Panc1 (cell line): ENCODE measurements around the gene TCEA3. TPM values are rescaled to one million over a fixed set of nuclear protein-coding genes. Genes with fewer than 3 reads are reported as not detected.

Experiments used
- ATAC-seq: fragments of 200-7000 bp; cut with Tn5 transposase; 2 replicates; pipeline ENCODE4 v1.9.1; 2020; ENCODE audit warnings: mild to moderate bottlenecking, moderate library complexity
- BruUV-seq: library from RNA; stranded (reverse); fragments of 400-500 nt; replicated peaks from 2 replicates; lab custom pipeline; 2021; lab: Mats Ljungman, UMichigan
- CTCF ChIA-PET: fragments of 300-600 bp; sonication (Branson Sonifier 250); formaldehyde crosslinking; loops from one replicate; lab custom pipeline; 2022; ENCODE audit warnings: antibody characterized with exemption; lab: Charles Lee
- POLR2A ChIA-PET: fragments of 300-600 bp; sonication (Branson Sonifier 250); formaldehyde crosslinking; loops from one replicate; lab custom pipeline; 2022; ENCODE audit warnings: antibody characterized with exemption; lab: Charles Lee
- DNase-seq: peaks from one replicate; pipeline ENCODE4 v3.0.0-alpha.2; 2010; ENCODE audit warnings: low read depth, low spot score
- H3K27ac ChIP-seq: 2 replicates; pipeline ENCODE4 v1.5.1; 2011; ENCODE audit warnings: mild to moderate bottlenecking, low read length, inconsistent platforms
- H3K27me3 ChIP-seq: fragments of 200-500 bp; sonication (Bioruptor generic); 2 replicates; pipeline ENCODE4 v1.6.0; 2014; ENCODE audit warnings: low read length, inconsistent platforms; ENCODE audit not compliant: control insufficient read depth, insufficient read depth
- H3K36me3 ChIP-seq: fragments of 200-500 bp; sonication (Bioruptor generic); 2 replicates; pipeline ENCODE4 v1.5.1; 2014; ENCODE audit warnings: inconsistent platforms, mild to moderate bottlenecking, low read length, moderate library complexity; ENCODE audit not compliant: control insufficient read depth, insufficient read depth
- H3K4me1 ChIP-seq: 2 replicates; pipeline ENCODE4 v1.5.1; 2011; ENCODE audit warnings: inconsistent platforms, mild to moderate bottlenecking, low read length, moderate library complexity; ENCODE audit not compliant: control insufficient read depth, insufficient read depth
- H3K4me3 ChIP-seq, 2 experiments: 2 replicates each; pipeline ENCODE4 v1.5.1; 2011 to 2012; ENCODE audit warnings: low read depth in 2 of 2, low read length in 2 of 2, mild to moderate bottlenecking in 2 of 2, inconsistent platforms in 1 of 2, moderate library complexity in 1 of 2
- H3K9me3 ChIP-seq: fragments of 200-500 bp; sonication (Bioruptor generic); 2 replicates; pipeline ENCODE4 v1.5.1; 2014; ENCODE audit warnings: low read depth, mild to moderate bottlenecking, inconsistent platforms, low read length, moderate library complexity; ENCODE audit not compliant: control insufficient read depth, insufficient read depth
- POLR2AphosphoS5 ChIP-seq: IDR thresholded peaks from 2 replicates; pipeline ENCODE4 v1.6.1; 2012; ENCODE audit warnings: mild to moderate bottlenecking, low read depth, low read length, moderate library complexity
- SIN3A ChIP-seq: IDR thresholded peaks from 2 replicates; pipeline ENCODE4 v1.6.1; 2012; ENCODE audit warnings: low read depth, mild to moderate bottlenecking, low read length, moderate library complexity, borderline replicate concordance; ENCODE audit not compliant: insufficient read depth
- TCF7L2 ChIP-seq: IDR thresholded peaks from 2 replicates; pipeline ENCODE4 v1.6.1; 2011; ENCODE audit warnings: mild to moderate bottlenecking, low read depth, low read length, inconsistent platforms
- in situ Hi-C: cut with HindIII; loops from 2 replicates; pipeline ENCODE4 v1.10.0; 2016; ENCODE audit warnings: low sequenced_read_pairs, low pct_unique_long_range_greater_than_20kb
- intact Hi-C: fragments of 100-400 bp; cut with micrococcal nuclease; formaldehyde crosslinking; loops from one replicate; pipeline ENCODE4 v1.10.0; 2022; ENCODE audit not compliant: unreplicated experiment
- total RNA-seq: library from RNA; stranded (reverse); gene quantifications from one replicate; pipeline ENCODE4 v1.2.1, GENCODE V29; 2021; ENCODE audit not compliant: unreplicated experiment
- TF ChIP-seq, protein P1 (sequence below), 2 experiments: IDR thresholded peaks; 2 replicates each; pipeline ENCODE4 v1.6.1; 2011 to 2012; ENCODE audit warnings: low read depth in 2 of 2, control low read depth in 1 of 2, low read length in 1 of 2, mild to moderate bottlenecking in 1 of 2, moderate library complexity in 1 of 2; ENCODE audit not compliant: insufficient read depth in 1 of 2
- TF ChIP-seq, protein P2 (sequence below): fragments of 450-650 bp; IDR thresholded peaks from 2 replicates; pipeline ENCODE4 v1.5.1; 2017; ENCODE audit warnings: mild to moderate bottlenecking

Gene TCEA3
- total RNA-seq, 1 experiment from 2014 or later = 8.3 TPM

DNA sequence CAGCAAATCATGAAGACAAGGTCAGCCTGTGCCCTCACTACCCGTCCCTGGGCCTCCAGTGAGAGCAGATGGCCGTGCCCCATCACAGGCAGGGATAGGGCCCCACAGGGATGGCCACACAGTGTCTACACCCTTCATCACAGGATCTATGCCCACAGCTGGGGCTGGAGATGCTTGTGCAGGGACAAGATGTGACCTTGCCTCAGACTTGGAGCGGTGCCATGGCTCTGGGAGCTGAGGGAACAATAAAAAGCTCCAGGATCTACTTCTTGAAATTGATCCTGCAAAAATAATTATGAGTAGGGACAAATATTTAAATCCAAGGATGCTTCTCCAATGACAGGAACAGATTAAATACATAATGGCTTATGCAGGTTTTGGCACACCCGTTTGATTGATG, 25.4 kb upstream of the TCEA3 start:
- BruUV-seq = no TSS peak
- no peak for ATAC-seq
- in situ Hi-C loops = no loop called here

DNA sequence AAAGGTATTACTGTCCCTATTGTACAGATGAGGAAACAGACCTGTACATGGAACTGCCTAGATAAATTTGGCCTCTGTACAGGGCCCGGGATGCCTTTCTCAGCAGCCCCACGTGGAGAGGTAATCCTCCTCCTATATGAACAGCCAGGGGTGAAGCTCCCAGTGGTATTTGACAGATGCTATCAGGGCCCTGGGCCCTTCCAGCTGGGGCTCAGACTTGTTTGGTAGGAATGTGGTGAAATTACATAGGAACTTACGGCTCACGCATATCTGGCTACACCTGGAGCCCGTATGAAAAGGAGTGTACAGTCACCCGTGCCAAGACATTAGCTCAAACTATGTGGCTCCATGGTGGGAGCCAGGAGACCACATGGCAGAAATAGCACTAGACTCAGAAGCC, 24.8 kb upstream of the TCEA3 start:
- CTCF ChIA-PET = interaction anchor here (0.6 kb wide), 1 partner anchor 232 kb away, joined by 5 read pairs; the partner anchor contains the start of gene HTR1D
- BruUV-seq = no TSS peak
- DNase-seq (no peak), ATAC-seq (no peak)
- H3K27ac ChIP-seq = no peak overlapping the region
- no peaks in the 10 kb centered on the region for H3K36me3 ChIP-seq
- in situ Hi-C loops = no loop called here
- intact Hi-C loops = no loop called here
- H3K9me3 ChIP-seq = no peaks in the 10 kb centered on the region
- no peaks in the 10 kb centered on the region for H3K4me1 ChIP-seq
- POLR2A ChIA-PET = no interaction called here
- TF ChIP-seq SIN3A (no peak), TCF7L2 (no peak), POLR2AphosphoS5 (no peak)
- TF ChIP-seq, protein P1, sequence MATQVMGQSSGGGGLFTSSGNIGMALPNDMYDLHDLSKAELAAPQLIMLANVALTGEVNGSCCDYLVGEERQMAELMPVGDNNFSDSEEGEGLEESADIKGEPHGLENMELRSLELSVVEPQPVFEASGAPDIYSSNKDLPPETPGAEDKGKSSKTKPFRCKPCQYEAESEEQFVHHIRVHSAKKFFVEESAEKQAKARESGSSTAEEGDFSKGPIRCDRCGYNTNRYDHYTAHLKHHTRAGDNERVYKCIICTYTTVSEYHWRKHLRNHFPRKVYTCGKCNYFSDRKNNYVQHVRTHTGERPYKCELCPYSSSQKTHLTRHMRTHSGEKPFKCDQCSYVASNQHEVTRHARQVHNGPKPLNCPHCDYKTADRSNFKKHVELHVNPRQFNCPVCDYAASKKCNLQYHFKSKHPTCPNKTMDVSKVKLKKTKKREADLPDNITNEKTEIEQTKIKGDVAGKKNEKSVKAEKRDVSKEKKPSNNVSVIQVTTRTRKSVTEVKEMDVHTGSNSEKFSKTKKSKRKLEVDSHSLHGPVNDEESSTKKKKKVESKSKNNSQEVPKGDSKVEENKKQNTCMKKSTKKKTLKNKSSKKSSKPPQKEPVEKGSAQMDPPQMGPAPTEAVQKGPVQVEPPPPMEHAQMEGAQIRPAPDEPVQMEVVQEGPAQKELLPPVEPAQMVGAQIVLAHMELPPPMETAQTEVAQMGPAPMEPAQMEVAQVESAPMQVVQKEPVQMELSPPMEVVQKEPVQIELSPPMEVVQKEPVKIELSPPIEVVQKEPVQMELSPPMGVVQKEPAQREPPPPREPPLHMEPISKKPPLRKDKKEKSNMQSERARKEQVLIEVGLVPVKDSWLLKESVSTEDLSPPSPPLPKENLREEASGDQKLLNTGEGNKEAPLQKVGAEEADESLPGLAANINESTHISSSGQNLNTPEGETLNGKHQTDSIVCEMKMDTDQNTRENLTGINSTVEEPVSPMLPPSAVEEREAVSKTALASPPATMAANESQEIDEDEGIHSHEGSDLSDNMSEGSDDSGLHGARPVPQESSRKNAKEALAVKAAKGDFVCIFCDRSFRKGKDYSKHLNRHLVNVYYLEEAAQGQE (IDR thresholded peaks at IDR 0.05; ENCODE audit: insufficient read depth in 1 of 2, low read depth in 2 of 2, low read length in 1 of 2) = no peak
- TF ChIP-seq, protein P2, sequence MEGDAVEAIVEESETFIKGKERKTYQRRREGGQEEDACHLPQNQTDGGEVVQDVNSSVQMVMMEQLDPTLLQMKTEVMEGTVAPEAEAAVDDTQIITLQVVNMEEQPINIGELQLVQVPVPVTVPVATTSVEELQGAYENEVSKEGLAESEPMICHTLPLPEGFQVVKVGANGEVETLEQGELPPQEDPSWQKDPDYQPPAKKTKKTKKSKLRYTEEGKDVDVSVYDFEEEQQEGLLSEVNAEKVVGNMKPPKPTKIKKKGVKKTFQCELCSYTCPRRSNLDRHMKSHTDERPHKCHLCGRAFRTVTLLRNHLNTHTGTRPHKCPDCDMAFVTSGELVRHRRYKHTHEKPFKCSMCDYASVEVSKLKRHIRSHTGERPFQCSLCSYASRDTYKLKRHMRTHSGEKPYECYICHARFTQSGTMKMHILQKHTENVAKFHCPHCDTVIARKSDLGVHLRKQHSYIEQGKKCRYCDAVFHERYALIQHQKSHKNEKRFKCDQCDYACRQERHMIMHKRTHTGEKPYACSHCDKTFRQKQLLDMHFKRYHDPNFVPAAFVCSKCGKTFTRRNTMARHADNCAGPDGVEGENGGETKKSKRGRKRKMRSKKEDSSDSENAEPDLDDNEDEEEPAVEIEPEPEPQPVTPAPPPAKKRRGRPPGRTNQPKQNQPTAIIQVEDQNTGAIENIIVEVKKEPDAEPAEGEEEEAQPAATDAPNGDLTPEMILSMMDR = no peak
- H3K27me3 ChIP-seq = no peaks in the 10 kb centered on the region
- H3K4me3 ChIP-seq = no peak overlapping the region

More for the DNA sequence above, 25.4 kb upstream of the TCEA3 start:
- Histone ChIP-seq H3K4me1 (no peaks in the 10 kb centered on the region), H3K36me3 (no peaks in the 10 kb centered on the region), H3K27me3 (no peaks in the 10 kb centered on the region), H3K9me3 (no peaks in the 10 kb centered on the region), H3K4me3 (no peak overlapping the region), H3K27ac (no peak overlapping the region)
- ChIA-PET POLR2A (no interaction called here), CTCF (no interaction called here)
- intact Hi-C loops = no loop called here
- TF ChIP-seq, protein P1 (IDR thresholded peaks at IDR 0.05; ENCODE audit: insufficient read depth in 1 of 2, low read depth in 2 of 2, low read length in 1 of 2) = no peak
- TF ChIP-seq TCF7L2 (no peak), SIN3A (no peak), POLR2AphosphoS5 (no peak)
- TF ChIP-seq, protein P2 = no peak
- no peak for DNase-seq
